Neuron (in vitro differentiated cells): ENCODE results near the gene PLEKHG1.

ENCODE experiments used
- H2AFZ ChIP-seq: one replicate; pipeline ENCODE4 v1.6.1; 2013; ENCODE audit warnings: low read depth, mild to moderate bottlenecking, inconsistent platforms, low read length, moderate library complexity
- H3K27me3 ChIP-seq: one replicate; pipeline ENCODE4 v1.6.1; 2013; ENCODE audit warnings: low read length; ENCODE audit not compliant: insufficient read depth
- H3K36me3 ChIP-seq: one replicate; pipeline ENCODE4 v1.6.1; 2013; ENCODE audit warnings: low read length; ENCODE audit not compliant: insufficient read depth
- H3K4me1 ChIP-seq: one replicate; pipeline ENCODE4 v1.6.1; 2013; ENCODE audit warnings: low read length; ENCODE audit not compliant: insufficient read depth
- H3K4me3 ChIP-seq: 2 replicates; pipeline ENCODE4 v1.5.1; 2013; ENCODE audit warnings: mild to moderate bottlenecking, low read length, moderate library complexity
- H3K9me3 ChIP-seq: one replicate; pipeline ENCODE4 v1.6.1; 2013; ENCODE audit warnings: low read length

The PLEKHG1 gene

GRCh38 chr6:150599199-150600009 lies at the start of gene PLEKHG1:
PLEKHG1 (plus strand) TSS chr6:150599885; CDS start chr6:150733682, 133,797 bp downstream.
- H3K36me3 ChIP-seq: no peaks in the 10 kb centered on the region
- H3K27me3 ChIP-seq: no peaks in the 10 kb centered on the region
- peak within 1 kb of the TSS; percentile 69 for H3K4me3 ChIP-seq
- no peaks in the 10 kb centered on the region for H3K9me3 ChIP-seq
- H2AFZ ChIP-seq: peak within 1 kb of the TSS; percentile 71
- H3K4me1 ChIP-seq: peaks cover 13% of the 10 kb centered on the region

GRCh38 chr6:150550244-150550643 lies 49.4 kb upstream of the PLEKHG1 start:
- H3K9me3 ChIP-seq: peaks cover 3% of the 10 kb centered on the region
- peaks cover 12% of the 10 kb centered on the region for H3K4me1 ChIP-seq
- H2AFZ ChIP-seq: no peak overlapping the region
- no peaks in the 10 kb centered on the region for H3K27me3 ChIP-seq
- no peaks in the 10 kb centered on the region for H3K36me3 ChIP-seq
- H3K4me3 ChIP-seq: no peak overlapping the region

GRCh38 chr6:150557043-150557599 lies 42.6 kb upstream of the PLEKHG1 start:
- no peak overlapping the region for H3K4me3 ChIP-seq
- no peak overlapping the region for H2AFZ ChIP-seq
- H3K4me1 ChIP-seq: no peaks in the 10 kb centered on the region
- no peaks in the 10 kb centered on the region for H3K27me3 ChIP-seq
- no peaks in the 10 kb centered on the region for H3K36me3 ChIP-seq
- peaks cover 3% of the 10 kb centered on the region for H3K9me3 ChIP-seq

DNA sequence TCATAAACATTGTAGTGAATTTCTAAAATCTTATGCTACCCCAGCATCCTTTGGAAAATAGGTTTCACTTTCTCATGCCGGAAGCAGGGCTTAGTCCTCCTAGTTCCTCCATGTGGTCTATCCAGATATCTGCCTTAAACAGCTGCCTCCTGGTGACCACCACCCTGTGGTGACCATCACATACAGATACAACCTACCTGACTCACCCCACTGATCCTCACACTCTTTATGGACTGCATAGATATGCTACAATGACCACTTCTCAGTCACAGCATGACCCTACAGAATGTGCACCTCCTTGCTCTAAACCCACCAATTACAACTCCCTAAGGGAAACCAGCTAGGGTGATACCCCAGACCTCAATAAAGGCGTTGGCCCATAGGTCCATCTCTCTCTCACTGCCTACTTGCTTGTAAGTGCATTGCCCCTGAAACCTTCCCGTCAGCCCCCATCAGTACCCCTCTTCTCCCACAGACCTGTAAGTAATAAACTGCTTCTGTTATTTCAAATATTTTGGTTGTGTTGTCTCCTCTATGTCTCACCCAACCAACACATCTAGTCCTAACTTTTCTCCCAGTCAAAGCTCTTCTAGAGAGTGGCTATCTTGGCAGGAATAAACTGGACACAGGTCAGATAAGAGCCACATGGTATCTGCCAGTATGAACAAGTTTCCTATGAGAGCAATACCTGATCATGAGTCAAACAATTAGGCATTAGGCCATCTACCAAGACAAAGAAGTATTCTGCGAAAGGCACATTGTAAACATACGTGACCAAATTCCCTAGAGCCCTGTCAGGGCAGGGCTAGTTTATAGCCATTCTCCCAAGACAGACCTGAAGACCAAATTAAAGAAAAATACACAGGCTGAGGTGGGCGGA lies 39.4 kb upstream of the PLEKHG1 start:
- H3K4me1 ChIP-seq: no peaks in the 10 kb centered on the region
- no peak overlapping the region for H2AFZ ChIP-seq
- H3K4me3 ChIP-seq: no peak overlapping the region
- no peaks in the 10 kb centered on the region for H3K27me3 ChIP-seq
- no peaks in the 10 kb centered on the region for H3K9me3 ChIP-seq
- no peaks in the 10 kb centered on the region for H3K36me3 ChIP-seq

GRCh38 chr6:150560884-150561219 lies 38.8 kb upstream of the PLEKHG1 start:
- no peaks in the 10 kb centered on the region for H3K36me3 ChIP-seq
- no peaks in the 10 kb centered on the region for H3K9me3 ChIP-seq
- no peak overlapping the region for H2AFZ ChIP-seq
- no peaks in the 10 kb centered on the region for H3K4me1 ChIP-seq
- no peak overlapping the region for H3K4me3 ChIP-seq
- H3K27me3 ChIP-seq: no peaks in the 10 kb centered on the region

DNA sequence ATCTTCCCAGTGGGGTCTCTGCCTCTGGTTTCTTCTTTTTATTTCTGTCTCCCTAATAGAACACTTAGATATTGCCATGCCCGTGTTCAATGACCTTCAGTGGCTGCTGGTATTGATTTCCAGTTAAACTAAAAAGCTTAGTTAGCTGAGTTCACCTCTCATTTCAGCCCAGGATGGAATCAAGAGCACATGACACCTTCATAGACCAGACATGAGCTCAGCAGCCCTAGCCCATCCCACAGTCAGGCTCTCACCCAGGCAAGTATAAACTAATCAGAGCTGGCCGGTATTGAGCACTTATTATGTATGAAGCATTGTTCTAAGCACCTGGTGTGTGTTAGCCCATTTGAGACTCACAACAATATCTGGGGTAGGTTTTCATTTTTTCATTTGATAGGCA lies 33.7 kb upstream of the PLEKHG1 start:
- H3K4me3 ChIP-seq: no peak overlapping the region
- H2AFZ ChIP-seq: no peak overlapping the region
- peaks cover 21% of the 10 kb centered on the region for H3K4me1 ChIP-seq
- H3K27me3 ChIP-seq: no peaks in the 10 kb centered on the region
- no peaks in the 10 kb centered on the region for H3K36me3 ChIP-seq
- no peaks in the 10 kb centered on the region for H3K9me3 ChIP-seq

GRCh38 chr6:150566486-150566885 lies 33.2 kb upstream of the PLEKHG1 start:
- Histone ChIP-seq H2AFZ (no peak overlapping the region), H3K4me1 (peaks cover 21% of the 10 kb centered on the region), H3K9me3 (no peaks in the 10 kb centered on the region), H3K4me3 (no peak overlapping the region), H3K27me3 (no peaks in the 10 kb centered on the region), H3K36me3 (no peaks in the 10 kb centered on the region)

GRCh38 chr6:150567380-150567779 lies 32.3 kb upstream of the PLEKHG1 start:
- Histone ChIP-seq H3K4me3 (no peak overlapping the region), H2AFZ (no peak overlapping the region), H3K27me3 (no peaks in the 10 kb centered on the region), H3K4me1 (peaks cover 24% of the 10 kb centered on the region), H3K9me3 (no peaks in the 10 kb centered on the region), H3K36me3 (no peaks in the 10 kb centered on the region)

DNA sequence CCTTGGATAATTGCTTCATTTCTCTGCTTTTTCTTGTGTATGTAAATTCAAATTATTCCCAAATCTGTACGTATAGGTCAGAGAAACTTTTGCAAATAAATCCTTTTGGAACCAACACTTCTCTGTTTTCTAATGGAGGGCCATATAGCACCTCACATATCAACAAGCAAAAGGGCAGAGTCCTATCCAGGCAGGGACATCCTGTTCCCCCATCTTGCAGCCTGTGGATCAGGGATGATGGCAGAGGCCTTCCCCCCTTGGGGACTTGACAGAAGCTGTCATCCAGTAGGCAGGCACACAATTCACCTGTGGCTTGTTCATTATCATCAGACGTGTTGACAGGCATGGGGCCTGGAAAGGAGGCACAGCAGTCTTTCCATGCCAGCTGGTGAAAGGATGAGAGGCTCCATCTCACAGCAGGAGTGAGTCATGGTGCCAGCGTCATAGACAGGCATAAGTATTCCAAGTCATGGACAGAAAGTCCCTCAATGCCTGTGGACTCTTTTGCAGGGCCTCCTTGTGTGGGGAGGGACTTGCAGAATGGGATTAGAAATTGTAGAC lies 31.8 kb upstream of the PLEKHG1 start:
- H2AFZ ChIP-seq: no peak overlapping the region
- H3K27me3 ChIP-seq: no peaks in the 10 kb centered on the region
- H3K9me3 ChIP-seq: no peaks in the 10 kb centered on the region
- no peak overlapping the region for H3K4me3 ChIP-seq
- H3K4me1 ChIP-seq: peaks cover 29% of the 10 kb centered on the region
- no peaks in the 10 kb centered on the region for H3K36me3 ChIP-seq

DNA sequence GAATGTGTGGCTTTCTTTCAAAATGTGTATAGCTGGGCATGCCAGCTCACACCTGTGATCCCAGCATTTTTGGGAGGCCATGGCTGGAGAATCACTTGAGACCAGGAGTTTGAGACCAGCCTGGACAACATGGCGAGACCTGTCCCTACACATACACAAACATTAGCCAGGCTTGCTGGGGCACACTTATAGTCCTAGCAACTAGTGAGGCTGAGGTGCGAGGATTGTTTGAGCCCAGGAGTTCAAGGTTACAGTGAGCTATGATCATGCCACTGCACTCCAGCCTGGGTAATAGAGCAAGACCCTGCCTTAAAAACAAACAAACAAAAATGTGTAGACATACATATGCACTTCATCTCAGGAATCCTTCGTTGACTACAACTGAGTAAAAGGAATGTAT lies 31.1 kb upstream of the PLEKHG1 start:
- Histone ChIP-seq H3K36me3 (no peaks in the 10 kb centered on the region), H2AFZ (no peak overlapping the region), H3K4me1 (peaks cover 36% of the 10 kb centered on the region), H3K27me3 (no peaks in the 10 kb centered on the region), H3K9me3 (no peaks in the 10 kb centered on the region), H3K4me3 (no peak overlapping the region)

GRCh38 chr6:150569161-150569560 lies 30.5 kb upstream of the PLEKHG1 start:
- Histone ChIP-seq H2AFZ (no peak overlapping the region), H3K4me1 (peaks cover 36% of the 10 kb centered on the region), H3K4me3 (no peak overlapping the region), H3K9me3 (no peaks in the 10 kb centered on the region), H3K36me3 (no peaks in the 10 kb centered on the region), H3K27me3 (no peaks in the 10 kb centered on the region)

DNA sequence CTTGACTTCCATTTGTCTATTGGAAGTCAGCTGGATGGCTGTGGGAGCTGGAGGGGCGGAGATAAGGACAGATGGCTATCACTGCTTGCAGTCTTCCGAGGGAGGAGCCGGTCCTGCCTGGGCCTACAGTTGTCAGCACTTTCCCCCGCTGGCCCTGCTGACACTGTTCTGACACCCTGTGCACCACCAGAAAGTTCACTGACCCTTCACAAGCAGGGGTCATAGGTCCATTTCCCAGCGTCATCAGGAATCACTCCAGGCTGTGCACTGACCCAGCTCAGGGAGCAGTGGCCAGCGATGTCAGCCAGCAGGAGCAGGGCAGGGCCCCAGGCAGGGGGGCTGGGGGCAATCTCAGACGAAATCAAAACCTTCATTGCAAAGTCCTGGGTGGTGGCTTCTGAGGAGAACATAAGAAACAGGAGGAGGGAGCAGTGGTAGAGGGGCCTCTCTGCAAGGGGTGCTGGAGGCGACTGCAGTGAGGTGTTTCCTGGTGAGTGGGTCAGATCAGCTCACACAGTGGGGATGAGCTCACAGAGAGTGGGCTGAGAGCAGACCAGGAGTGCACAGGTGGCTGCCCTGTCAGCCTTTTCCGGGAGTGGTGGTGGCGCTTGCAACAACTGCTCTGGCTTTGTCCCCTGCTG lies 26.5 kb upstream of the PLEKHG1 start:
- no peak overlapping the region for H3K4me3 ChIP-seq
- H2AFZ ChIP-seq: no peak overlapping the region
- H3K4me1 ChIP-seq: peaks cover 18% of the 10 kb centered on the region
- H3K27me3 ChIP-seq: no peaks in the 10 kb centered on the region
- no peaks in the 10 kb centered on the region for H3K36me3 ChIP-seq
- H3K9me3 ChIP-seq: no peaks in the 10 kb centered on the region
